ENCODE measurements around the gene RRAGA.
A peak's percentile ranks its signal among the peaks of the same experiment; 100 is the strongest.
"Not testable (repeated sequence)": the region's sequence is repeated elsewhere in the genome, so short reads cannot be mapped to it uniquely, and the experiment has no call there.

RRAGA gene

GRCh38 chr9:19048966-19049916, at the start of gene RRAGA:
TSS of gene RRAGA (plus strand) at chr9:19049427. CDS start at chr9:19049660, 233 bp downstream.
- peak; percentile 86 for TF ChIP-seq CTCF (IDR thresholded peaks at IDR 0.05; ENCODE audit: insufficient read depth, low read depth, low read length, missing control alignments)
- peak; percentile 96 for DNase-seq (ENCODE audit: low read depth)
- H3K4me3 ChIP-seq (ENCODE audit: low read length) = peak within 1 kb of the TSS; percentile 77

GRCh38 chr9:19000133-19000532, 49.1 kb upstream of the RRAGA start:
- DNase-seq (ENCODE audit: low read depth) = no peak
- H3K4me3 ChIP-seq (ENCODE audit: low read length) = no peak overlapping the region
- no peak for TF ChIP-seq CTCF (IDR thresholded peaks at IDR 0.05; ENCODE audit: insufficient read depth, low read depth, low read length, missing control alignments)

- no peak for TF ChIP-seq CTCF (IDR thresholded peaks at IDR 0.05; ENCODE audit: insufficient read depth, low read depth, low read length, missing control alignments)
- DNase-seq (ENCODE audit: low read depth) = no peak
- no peak overlapping the region for H3K4me3 ChIP-seq (ENCODE audit: low read length)
These were observed 39.7 kb upstream of the RRAGA start for GRCh38 chr9:19009391-19009965.

- no peak overlapping the region for H3K4me3 ChIP-seq (ENCODE audit: low read length)
- no peak for DNase-seq (ENCODE audit: low read depth)
- no peak for TF ChIP-seq CTCF (IDR thresholded peaks at IDR 0.05; ENCODE audit: insufficient read depth, low read depth, low read length, missing control alignments)
These were observed 31.0 kb upstream of the RRAGA start for GRCh38 chr9:19018201-19018600.

GRCh38 chr9:19020886-19021455, 28.3 kb upstream of the RRAGA start:
- H3K4me3 ChIP-seq (ENCODE audit: low read length) = no peak overlapping the region
- no peak for DNase-seq (ENCODE audit: low read depth)
- TF ChIP-seq CTCF (IDR thresholded peaks at IDR 0.05; ENCODE audit: insufficient read depth, low read depth, low read length, missing control alignments) = no peak

GRCh38 chr9:19021649-19022048, 27.6 kb upstream of the RRAGA start:
- not testable (repeated sequence) for H3K4me3 ChIP-seq (ENCODE audit: low read length); DNase-seq (ENCODE audit: low read depth)

- TF ChIP-seq CTCF (IDR thresholded peaks at IDR 0.05; ENCODE audit: insufficient read depth, low read depth, low read length, missing control alignments) = no peak
- H3K4me3 ChIP-seq (ENCODE audit: low read length) = no peak overlapping the region
- DNase-seq (ENCODE audit: low read depth) = no peak
These were observed 27.0 kb upstream of the RRAGA start for GRCh38 chr9:19022206-19022605.
